Colonic mucosa (tissue), 4 donors: ENCODE results near the gene CACNA1H. TPM values are rescaled to one million over a fixed set of nuclear protein-coding genes. Genes with fewer than 3 reads are reported as not detected.

Experiments
- DNase-seq: peaks from one replicate; pipeline ENCODE4 v3.0.0-alpha.2; 2020
- H3K27ac ChIP-seq: fragments of 200-600 bp; one replicate; pipeline ENCODE4 v1.8.0; 2021
- H3K27me3 ChIP-seq: fragments of 200-600 bp; one replicate; pipeline ENCODE4 v1.8.0; 2021
- H3K36me3 ChIP-seq: fragments of 200-600 bp; one replicate; pipeline ENCODE4 v1.8.0; 2021
- H3K4me1 ChIP-seq: fragments of 200-600 bp; one replicate; pipeline ENCODE4 v1.8.0; 2021; ENCODE audit warnings: mild to moderate bottlenecking
- H3K4me3 ChIP-seq: fragments of 200-600 bp; one replicate; pipeline ENCODE4 v1.8.0; 2021
- H3K9ac ChIP-seq, 2 donors: one replicate each; pipeline ENCODE4 v1.7.0; 2013; ENCODE audit warnings: control low read depth in 2 of 2, low read depth in 2 of 2, low read length in 2 of 2
- H3K9me3 ChIP-seq: fragments of 200-600 bp; one replicate; pipeline ENCODE4 v1.8.0; 2021
- intact Hi-C: fragments of 100-400 bp; cut with DNase I; formaldehyde crosslinking; loops from one replicate; pipeline ENCODE4 v1.14.1; 2022
- total RNA-seq, 2 donors: library from RNA; stranded (reverse); fragmentation: NEBNext Ultra II Directional in 1 of 2; extraction: Animal tissue kit (Norgen Biotek cat#: 25700) in 1 of 2; gene quantifications; one replicate each; pipeline ENCODE4 v1.2.1, GENCODE V29; 2021
- TF ChIP-seq, protein P1 (sequence below): fragments of 200-600 bp; IDR thresholded peaks from one replicate; pipeline ENCODE4 v1.8.0; 2022; ENCODE audit warnings: antibody characterized with exemption, mild to moderate bottlenecking
- donor health status: healthy.
- donor health status: DM: no; HTN: no; CAD: no.
- donor health status: DM: no; HTN: no; CAD: no.

CACNA1H gene
- total RNA-seq, 2 donors from 2014 or later, result 2.1 to 14.6 TPM

DNA sequence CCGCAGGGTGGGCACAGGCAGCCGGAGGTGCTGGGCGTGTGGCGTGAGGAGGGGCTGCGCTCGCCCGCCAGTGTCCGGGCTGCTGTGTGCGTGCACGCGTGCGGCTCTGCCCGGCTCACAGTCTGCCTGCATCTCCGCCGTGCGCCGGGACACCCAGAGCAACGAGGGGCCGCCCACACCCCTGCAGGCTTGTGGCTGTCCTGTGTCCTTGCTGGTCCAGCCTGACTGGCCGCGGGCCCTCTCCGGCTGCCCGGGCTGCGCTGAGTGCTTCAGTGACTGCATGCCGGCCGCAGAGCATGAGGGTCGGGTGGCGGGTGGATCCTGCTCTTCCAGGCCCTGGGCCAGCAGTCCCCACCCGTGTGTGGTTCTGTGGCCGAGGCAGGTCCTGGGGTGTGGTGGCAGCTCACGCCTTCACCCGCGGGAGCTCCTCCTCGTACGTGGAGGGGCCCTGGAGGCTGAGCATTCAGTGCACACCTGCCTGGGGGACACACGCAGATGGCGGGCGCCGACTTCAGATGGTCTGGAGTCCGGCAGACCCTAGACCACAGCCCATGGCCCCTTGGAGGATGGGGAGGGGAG, 59.8 kb downstream of the CACNA1H start:
- H3K4me1 ChIP-seq, result no peaks in the 10 kb centered on the region
- no peak overlapping the region for H3K9ac ChIP-seq
- H3K4me3 ChIP-seq, result no peak overlapping the region
- no peaks in the 10 kb centered on the region for H3K27me3 ChIP-seq
- no peaks in the 10 kb centered on the region for H3K9me3 ChIP-seq
- intact Hi-C loops, result no loop called here
- TF ChIP-seq, protein P1, sequence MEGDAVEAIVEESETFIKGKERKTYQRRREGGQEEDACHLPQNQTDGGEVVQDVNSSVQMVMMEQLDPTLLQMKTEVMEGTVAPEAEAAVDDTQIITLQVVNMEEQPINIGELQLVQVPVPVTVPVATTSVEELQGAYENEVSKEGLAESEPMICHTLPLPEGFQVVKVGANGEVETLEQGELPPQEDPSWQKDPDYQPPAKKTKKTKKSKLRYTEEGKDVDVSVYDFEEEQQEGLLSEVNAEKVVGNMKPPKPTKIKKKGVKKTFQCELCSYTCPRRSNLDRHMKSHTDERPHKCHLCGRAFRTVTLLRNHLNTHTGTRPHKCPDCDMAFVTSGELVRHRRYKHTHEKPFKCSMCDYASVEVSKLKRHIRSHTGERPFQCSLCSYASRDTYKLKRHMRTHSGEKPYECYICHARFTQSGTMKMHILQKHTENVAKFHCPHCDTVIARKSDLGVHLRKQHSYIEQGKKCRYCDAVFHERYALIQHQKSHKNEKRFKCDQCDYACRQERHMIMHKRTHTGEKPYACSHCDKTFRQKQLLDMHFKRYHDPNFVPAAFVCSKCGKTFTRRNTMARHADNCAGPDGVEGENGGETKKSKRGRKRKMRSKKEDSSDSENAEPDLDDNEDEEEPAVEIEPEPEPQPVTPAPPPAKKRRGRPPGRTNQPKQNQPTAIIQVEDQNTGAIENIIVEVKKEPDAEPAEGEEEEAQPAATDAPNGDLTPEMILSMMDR, result no peak
- no peak overlapping the region for H3K27ac ChIP-seq
- H3K36me3 ChIP-seq, result no peaks in the 10 kb centered on the region
- no peak for DNase-seq

DNA sequence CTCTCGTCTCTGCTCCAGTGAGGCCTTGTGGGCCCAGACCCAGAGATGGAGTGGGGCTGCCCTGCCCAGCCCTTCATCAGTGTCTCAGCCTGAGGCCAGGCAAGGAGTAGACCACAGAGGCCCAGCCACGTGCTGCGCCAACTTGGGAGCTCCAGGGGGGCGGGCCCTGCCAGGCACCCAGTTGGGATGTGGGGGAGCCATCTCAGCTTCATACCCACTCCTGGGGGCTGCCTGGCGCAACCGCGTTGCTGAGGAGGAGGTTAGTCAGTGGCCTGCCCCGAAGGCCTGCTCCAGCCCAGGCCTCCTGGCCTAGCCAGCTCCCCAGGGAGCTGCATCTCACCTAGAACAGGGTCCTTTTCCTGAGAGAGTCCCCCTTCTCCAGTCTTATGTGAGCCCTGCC, 60.3 kb downstream of the CACNA1H start:
- no peak overlapping the region for H3K4me3 ChIP-seq
- DNase-seq, result no peak
- no peaks in the 10 kb centered on the region for H3K9me3 ChIP-seq
- no peak overlapping the region for H3K9ac ChIP-seq
- no peaks in the 10 kb centered on the region for H3K36me3 ChIP-seq
- no peak overlapping the region for H3K27ac ChIP-seq
- H3K4me1 ChIP-seq, result no peaks in the 10 kb centered on the region
- intact Hi-C loops, result no loop called here
- TF ChIP-seq, protein P1, result no peak
- H3K27me3 ChIP-seq, result no peaks in the 10 kb centered on the region

DNA sequence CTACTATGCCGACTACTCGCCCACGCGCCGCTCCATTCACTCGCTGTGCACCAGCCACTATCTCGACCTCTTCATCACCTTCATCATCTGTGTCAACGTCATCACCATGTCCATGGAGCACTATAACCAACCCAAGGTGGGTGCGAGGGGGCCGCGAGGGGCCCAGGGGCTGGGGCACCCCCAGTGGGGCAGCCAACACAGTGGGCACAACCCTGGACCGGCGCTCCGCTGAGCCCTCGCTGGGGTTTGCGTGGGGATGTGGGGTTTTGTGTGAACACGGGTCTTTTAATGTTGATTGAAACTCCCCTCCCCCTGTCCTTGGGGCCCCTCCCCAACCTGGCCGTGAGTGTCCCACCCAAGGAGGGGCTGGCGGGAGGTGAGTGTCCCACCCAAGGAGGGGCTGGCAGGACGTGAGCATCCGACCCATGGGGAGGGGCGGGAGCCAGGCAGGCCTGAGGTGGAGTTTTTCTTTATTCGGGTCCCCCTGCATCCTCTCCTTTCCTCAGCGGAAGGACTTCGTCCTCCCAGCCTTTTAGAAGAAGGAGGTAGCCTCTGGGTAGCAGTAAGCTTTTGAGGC, 61.0 kb downstream of the CACNA1H start:
- H3K4me3 ChIP-seq, result no peak overlapping the region
- no peak overlapping the region for H3K9ac ChIP-seq
- no peaks in the 10 kb centered on the region for H3K36me3 ChIP-seq
- DNase-seq, result no peak
- no peaks in the 10 kb centered on the region for H3K27me3 ChIP-seq
- TF ChIP-seq, protein P1, result no peak
- no peaks in the 10 kb centered on the region for H3K4me1 ChIP-seq
- intact Hi-C loops, result no loop called here
- H3K27ac ChIP-seq, result no peak overlapping the region
- H3K9me3 ChIP-seq, result no peaks in the 10 kb centered on the region

DNA sequence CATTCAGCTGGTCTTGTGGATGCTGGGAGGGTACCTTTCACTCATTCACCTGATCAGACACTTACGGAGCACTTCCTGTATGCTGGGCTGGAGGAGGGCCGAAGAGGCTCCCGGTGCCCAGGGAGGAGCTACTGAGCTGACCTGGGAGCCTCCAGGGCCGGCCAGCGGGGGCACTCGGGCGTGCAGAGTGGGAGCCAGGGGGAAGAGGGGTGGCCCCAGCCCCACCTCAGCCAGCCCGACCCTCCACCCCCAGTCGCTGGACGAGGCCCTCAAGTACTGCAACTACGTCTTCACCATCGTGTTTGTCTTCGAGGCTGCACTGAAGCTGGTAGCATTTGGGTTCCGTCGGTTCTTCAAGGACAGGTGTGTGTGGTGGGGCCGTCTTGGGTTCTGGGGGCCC, 61.8 kb downstream of the CACNA1H start:
- TF ChIP-seq, protein P1, result no peak
- intact Hi-C loops, result no loop called here
- no peak overlapping the region for H3K4me3 ChIP-seq
- no peaks in the 10 kb centered on the region for H3K9me3 ChIP-seq
- H3K36me3 ChIP-seq, result no peaks in the 10 kb centered on the region
- no peaks in the 10 kb centered on the region for H3K27me3 ChIP-seq
- no peak for DNase-seq
- no peaks in the 10 kb centered on the region for H3K4me1 ChIP-seq
- H3K9ac ChIP-seq, result no peak overlapping the region
- H3K27ac ChIP-seq, result no peak overlapping the region

DNA sequence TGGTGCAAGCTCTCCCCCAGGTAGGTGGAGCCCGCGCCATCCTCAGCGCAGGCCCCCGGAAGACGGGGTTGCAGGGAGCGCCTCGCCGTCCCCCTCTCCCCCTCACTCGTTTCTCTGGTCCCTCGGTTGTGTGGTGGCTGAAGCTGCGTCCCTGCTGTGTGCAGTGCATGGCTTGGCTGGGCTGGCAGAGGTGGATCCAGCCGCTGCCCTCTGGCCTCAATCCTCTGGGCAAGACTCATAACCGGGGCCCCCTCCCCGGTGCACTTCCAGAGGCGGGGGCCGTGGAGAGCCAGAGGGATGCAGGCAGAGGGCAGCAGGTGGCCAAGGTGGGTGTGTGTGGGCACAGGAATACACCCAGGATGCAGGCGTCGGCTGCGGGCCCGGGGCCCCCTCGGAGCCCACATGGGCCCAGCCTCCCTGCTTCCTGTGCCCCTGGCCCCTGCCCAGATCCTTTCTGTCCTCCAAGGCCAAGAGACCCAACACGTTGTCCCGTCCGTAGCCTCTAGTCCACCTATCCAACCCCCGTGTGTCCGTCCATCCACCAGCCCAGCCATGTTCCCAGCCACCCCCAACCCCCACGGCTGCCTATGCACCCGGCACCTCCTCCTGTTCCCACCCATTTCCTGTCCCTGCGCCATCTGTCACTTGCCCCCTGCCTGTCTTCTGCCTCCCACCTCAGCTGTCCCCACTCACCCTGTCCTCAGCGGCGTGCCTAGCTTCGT, 62.8 kb downstream of the CACNA1H start:
- TF ChIP-seq, protein P1, result no peak
- Histone ChIP-seq H3K4me3 (no peak overlapping the region), H3K4me1 (no peaks in the 10 kb centered on the region), H3K27me3 (no peaks in the 10 kb centered on the region), H3K9ac (no peak overlapping the region), H3K9me3 (no peaks in the 10 kb centered on the region), H3K27ac (no peak overlapping the region), H3K36me3 (no peaks in the 10 kb centered on the region)
- intact Hi-C loops, result no loop called here
- no peak for DNase-seq
